Subcutaneous adipose tissue (tissue), 4 donors: Measurements from ENCODE around the gene NEURL1B. TPM values are rescaled to one million over a fixed set of nuclear protein-coding genes. Genes with fewer than 3 reads are reported as not detected.

Experiments used
- CTCF ChIP-seq: fragments of 450-650 bp; IDR thresholded peaks from one replicate; pipeline ENCODE4 v1.5.1; 2016; ENCODE audit warnings: low read depth, mild to moderate bottlenecking, control low read depth, antibody characterized with exemption, moderate library complexity
- total RNA-seq, 4 donors: library from RNA; depleted of rRNA; stranded (reverse); fragments of >200 nt; gene quantifications; one replicate each; pipeline ENCODE4 v1.1.0, GENCODE V29; 2016

Gene NEURL1B
- total RNA-seq, 4 donors from 2014 or later = 4.9 to 38.4 (median 13.0) TPM

- no peak for TF ChIP-seq CTCF
Measured at GRCh38 chr5:172713809-172714490, 72.9 kb downstream of the NEURL1B start.

- TF ChIP-seq CTCF = no peak
Measured at GRCh38 chr5:172714491-172715420, 73.7 kb downstream of the NEURL1B start.

- no peak for TF ChIP-seq CTCF
Measured at GRCh38 chr5:172715421-172715780, 74.3 kb downstream of the NEURL1B start.

GRCh38 chr5:172715931-172716682 lies 75.0 kb downstream of the NEURL1B start:
- no peak for TF ChIP-seq CTCF

- no peak for TF ChIP-seq CTCF
Measured at GRCh38 chr5:172716796-172717313, 75.8 kb downstream of the NEURL1B start.

- no peak for TF ChIP-seq CTCF
Measured at GRCh38 chr5:172717481-172718195, 76.6 kb downstream of the NEURL1B start.
